C4-2B (cell line): ENCODE data around the gene TCF12.

ENCODE experiments used
- CTCF ChIP-seq: fragments of 450-650 bp; conservative IDR thresholded peaks from 2 replicates; pipeline ENCODE4 v1.5.1; 2017; ENCODE audit warnings: mild to moderate bottlenecking
- ZFX ChIP-seq: fragments of 450-650 bp; IDR thresholded peaks from 2 replicates; pipeline ENCODE4 v1.6.1; 2017

- TF ChIP-seq CTCF (no peak), ZFX (no peak)
Observed at GRCh38 chr15:56933410-56933809, 15.0 kb downstream of the TCF12 start.
